Left lobe of liver (tissue), 2 donors: Measurements from ENCODE around the gene PNMT. TPM values are rescaled to one million over a fixed set of nuclear protein-coding genes. Genes with fewer than 3 reads are reported as not detected.
"Not testable (repeated sequence)": the region's sequence is repeated elsewhere in the genome, so short reads cannot be mapped to it uniquely, and the experiment has no call there.

Experiments
- ATAC-seq: fragments of 200-7000 bp; cut with Tn5 transposase; one replicate; pipeline ENCODE4 v1.9.1; 2020; ENCODE audit warnings: mild to moderate bottlenecking, moderate library complexity
- DNase-seq: peaks from one replicate; pipeline ENCODE4 v3.0.0-alpha.2; 2020; ENCODE audit warnings: low spot score
- total RNA-seq: library from RNA; stranded (reverse); gene quantifications from one replicate; pipeline ENCODE4 v1.2.1, GENCODE V29; 2021
- donor health status: DM: no; HTN: no; CAD: no; lungs with moderate emphysema.
- donor health status: DM: no; HTN: yes; CAD: no.

PNMT gene
- total RNA-seq, 1 donor from 2014 or later, result 0.45 TPM

DNA sequence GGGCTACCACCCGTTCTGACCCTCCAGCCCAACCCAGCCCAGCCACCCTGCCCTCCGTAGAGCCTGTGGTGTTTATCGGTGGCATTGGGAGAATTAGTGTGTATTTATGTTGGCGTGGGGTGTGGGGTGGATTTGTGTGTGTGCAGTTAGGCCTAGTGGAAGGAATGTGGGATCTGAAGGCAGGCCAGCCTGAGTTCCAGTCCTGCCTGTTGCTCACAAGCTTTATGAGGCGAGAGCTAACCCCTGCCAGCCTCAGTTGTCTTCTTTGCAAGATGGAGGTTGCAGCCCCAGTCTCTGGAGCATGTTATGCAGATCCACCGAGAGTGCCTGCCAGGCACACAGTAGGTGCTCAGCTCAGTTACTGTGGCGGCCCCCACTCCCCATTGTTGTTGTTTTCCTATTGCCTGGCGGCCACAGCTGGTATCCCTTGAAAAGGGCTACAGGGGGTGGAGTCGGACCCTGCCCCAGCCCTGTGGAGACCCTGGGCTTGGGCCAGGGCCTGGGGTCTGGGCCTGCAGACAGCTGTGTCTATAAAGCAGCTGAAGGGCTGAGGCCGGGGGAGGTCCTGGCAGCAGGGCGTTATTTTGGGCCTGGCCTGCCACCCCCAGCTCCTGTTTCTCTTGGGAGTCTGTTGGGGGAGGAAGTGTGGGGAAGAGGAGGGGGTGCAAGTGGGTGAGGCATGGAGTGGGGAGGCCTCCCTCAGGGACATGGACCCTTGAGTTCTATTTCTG is 36.7 kb downstream of the PNMT start:
- ATAC-seq (no peak), DNase-seq (no peak)

DNA sequence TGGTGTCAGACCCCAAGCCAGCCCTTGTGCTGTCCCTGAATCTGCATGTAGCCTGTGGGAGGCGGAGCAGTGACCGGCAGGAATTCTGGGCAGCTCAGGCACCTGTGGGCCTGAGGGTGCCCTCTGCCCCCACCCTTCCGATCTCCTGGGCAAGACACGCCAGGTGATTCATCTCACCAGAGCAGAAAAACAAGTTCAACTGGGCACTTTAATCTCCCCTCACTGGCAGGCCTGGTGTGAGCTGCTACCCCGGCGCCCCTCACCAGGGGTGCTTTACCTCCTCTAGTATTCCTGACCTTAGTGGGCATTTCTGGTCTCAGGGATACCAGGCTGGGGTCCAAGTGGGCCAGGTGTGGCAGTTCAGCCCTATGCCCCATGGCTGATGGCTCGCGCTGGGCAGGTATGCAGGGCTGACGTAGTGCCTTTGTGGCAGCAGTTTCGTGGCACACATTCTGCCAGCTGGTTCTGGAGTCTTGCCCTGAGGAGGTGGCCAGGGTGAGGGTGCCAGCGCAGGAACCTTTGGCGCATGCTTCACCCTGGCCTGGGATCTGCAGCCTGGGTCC is 37.6 kb downstream of the PNMT start:
- ATAC-seq (peak; percentile 73), DNase-seq (peak; percentile 95)

DNA sequence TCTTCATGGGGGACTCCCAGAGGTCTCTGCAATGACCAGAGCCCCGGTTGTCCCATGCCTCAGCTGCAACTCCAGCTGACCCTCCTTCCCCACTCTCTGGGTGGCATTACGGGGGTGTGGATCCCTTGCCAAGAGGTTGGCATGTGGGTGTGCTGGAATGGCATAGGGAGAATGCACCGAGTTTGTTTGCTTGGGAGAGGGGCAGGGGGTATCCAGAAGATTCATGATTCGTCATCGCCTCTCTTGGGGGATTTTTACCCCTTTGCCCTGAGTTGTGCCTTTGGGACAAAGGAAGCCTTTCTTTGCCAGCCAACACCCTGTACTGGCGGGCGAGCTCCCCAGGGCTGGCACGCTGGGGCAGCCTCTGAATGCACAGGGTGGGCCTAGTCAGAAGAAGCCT is 38.1 kb downstream of the PNMT start:
- DNase-seq (no peak), ATAC-seq (no peak)

GRCh38 chr17:39706921-39707337 is 38.7 kb downstream of the PNMT start:
- no peak for ATAC-seq
- no peak for DNase-seq

DNA sequence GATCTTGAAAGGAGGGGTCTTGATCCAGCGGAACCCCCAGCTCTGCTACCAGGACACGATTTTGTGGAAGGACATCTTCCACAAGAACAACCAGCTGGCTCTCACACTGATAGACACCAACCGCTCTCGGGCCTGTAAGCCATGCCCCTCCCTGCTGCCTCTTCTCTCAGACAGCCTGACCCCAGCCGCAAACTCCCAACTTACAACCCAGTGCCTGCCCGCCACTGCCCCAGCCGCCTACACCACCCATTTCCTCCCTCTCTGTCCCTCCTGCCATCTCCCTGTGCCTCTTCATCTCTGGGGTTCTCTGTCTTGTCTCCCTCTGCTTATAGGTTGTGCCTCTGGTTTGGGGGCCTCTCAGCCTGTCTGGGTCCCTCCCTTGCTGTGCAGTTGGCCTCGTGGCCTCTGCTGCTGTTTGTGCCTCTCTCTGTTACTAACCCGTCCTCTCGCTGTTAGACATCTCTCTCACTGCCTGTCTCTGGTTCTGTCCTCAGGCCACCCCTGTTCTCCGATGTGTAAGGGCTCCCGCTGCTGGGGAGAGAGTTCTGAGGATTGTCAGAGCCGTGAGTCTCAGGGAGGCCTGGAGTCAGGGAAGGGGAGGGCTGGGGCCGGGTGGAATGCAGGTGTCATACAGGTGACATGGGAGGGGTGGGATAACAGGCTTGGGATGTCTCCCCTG is 41.2 kb downstream of the PNMT start:
- DNase-seq (no peak), ATAC-seq (no peak)

- no peak for DNase-seq
Measured at GRCh38 chr17:39709998-39710964, 42.0 kb downstream of the PNMT start.

GRCh38 chr17:39711071-39711470 is 42.8 kb downstream of the PNMT start:
- DNase-seq, ATAC-seq: not testable (repeated sequence)

More at GRCh38 chr17:39709998-39710964, 42.0 kb downstream of the PNMT start:
- no peak for ATAC-seq

DNA sequence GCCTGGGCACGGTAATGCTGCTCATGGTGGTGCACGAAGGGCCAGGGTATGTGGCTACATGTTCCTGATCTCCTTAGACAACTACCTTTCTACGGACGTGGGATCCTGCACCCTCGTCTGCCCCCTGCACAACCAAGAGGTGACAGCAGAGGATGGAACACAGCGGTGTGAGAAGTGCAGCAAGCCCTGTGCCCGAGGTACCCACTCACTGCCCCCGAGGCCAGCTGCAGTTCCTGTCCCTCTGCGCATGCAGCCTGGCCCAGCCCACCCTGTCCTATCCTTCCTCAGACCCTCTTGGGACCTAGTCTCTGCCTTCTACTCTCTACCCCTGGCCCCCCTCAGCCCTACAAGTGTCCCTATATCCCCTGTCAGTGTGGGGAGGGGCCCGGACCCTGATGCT is 43.6 kb downstream of the PNMT start:
- DNase-seq, result no peak
- no peak for ATAC-seq

DNA sequence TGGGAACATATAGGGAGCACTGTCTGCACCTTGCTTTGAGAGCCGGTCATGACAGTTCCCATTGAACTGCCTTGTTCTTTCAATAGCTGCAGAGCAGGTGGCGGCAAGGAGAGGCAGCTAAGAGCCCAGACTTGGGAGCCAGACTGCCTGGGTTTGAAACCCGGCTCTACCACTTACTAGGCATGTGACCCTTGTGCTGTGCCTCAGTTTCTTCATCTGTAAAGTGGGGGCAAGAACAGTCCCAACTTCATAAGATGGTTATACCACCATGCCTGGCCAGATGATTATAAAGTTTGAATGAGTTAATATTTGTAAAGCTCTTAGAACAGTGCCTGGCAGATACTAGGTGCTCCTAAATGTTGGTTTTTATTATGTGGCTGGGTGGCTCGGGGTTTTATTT is 46.0 kb downstream of the PNMT start:
- no peak for ATAC-seq
- no peak for DNase-seq

DNA sequence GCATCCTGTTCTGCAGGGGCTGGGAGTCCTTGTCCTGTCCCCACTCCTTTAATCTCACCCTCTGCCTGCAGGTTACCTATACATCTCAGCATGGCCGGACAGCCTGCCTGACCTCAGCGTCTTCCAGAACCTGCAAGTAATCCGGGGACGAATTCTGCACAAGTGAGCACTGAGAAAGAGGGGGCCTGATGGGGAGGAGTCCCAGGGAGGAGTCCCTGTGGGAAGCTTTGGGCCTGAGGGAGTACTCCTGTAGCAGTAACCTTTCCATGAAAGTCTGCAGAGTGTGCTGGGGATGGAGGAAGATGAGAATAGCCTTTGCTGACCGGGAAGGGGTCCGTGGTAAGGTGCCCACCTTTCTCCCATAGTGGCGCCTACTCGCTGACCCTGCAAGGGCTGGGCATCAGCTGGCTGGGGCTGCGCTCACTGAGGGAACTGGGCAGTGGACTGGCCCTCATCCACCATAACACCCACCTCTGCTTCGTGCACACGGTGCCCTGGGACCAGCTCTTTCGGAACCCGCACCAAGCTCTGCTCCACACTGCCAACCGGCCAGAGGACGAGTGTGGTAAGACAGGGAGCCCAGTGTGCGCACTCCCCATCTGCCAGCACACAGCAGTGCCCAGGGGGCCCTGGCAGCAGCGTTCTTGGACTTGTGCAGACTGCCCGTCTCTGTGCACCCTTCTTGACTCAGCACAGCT is 47.3 kb downstream of the PNMT start:
- ATAC-seq (no peak), DNase-seq (no peak)

DNA sequence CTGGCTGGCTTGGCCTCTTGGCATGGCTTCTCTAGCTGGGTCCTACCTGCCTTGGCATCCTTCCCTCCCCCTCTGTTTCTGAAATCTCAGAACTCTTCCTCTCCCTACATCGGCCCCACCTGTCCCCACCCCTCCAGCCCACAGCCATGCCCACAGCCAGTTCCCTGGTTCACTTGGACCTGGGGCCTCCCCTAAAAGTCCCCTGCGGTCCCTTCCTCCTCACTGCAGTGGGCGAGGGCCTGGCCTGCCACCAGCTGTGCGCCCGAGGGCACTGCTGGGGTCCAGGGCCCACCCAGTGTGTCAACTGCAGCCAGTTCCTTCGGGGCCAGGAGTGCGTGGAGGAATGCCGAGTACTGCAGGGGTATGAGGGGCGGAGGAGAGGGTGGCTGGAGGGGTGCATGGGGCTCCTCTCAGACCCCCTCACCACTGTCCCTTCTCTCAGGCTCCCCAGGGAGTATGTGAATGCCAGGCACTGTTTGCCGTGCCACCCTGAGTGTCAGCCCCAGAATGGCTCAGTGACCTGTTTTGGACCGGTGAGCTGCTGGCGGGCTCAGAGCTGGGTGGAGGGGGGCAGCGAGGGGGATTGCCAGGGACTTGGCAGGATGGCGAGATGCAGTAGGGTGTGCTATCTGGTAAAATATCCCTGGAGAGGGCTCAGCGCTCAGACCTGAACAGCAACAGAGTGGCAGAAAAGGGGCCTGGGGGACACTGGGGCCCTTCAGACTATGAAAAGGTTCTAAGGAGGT is 48.0 kb downstream of the PNMT start:
- ATAC-seq (peak; percentile 6), DNase-seq (no peak)

- ATAC-seq, result peak; percentile 96
Measured at GRCh38 chr17:39716879-39717536, 48.8 kb downstream of the PNMT start.

GRCh38 chr17:39717660-39718059 is 49.4 kb downstream of the PNMT start:
- no peak for DNase-seq
- ATAC-seq, result no peak

More at GRCh38 chr17:39716879-39717536, 48.8 kb downstream of the PNMT start:
- peak; percentile 80 for DNase-seq

GRCh38 chr17:39719563-39720355 is 51.5 kb downstream of the PNMT start:
- ATAC-seq, result no peak
- no peak for DNase-seq
